A673 (cell line): ENCODE results near the gene FMNL3.
"Not testable (repeated sequence)": the region's sequence is repeated elsewhere in the genome, so short reads cannot be mapped to it uniquely, and the experiment has no call there.

Source experiments
- EZH2 ChIP-seq: fragments of 200-600 bp; sonication (generic); IDR thresholded peaks from 2 replicates; pipeline ENCODE4 v1.6.1; 2017; ENCODE audit warnings: borderline replicate concordance, low read depth, mild to moderate bottlenecking, mixed read lengths, antibody characterized with exemption, low read length; ENCODE audit not compliant: poor library complexity, severe bottlenecking
- TF ChIP-seq, protein P1 (sequence below): fragments of 300-800, 200-600 bp; sonication (generic); conservative IDR thresholded peaks from 2 replicates; pipeline ENCODE4 v1.5.1; 2017; ENCODE audit warnings: low read depth, mild to moderate bottlenecking, antibody characterized with exemption, low read length, moderate library complexity, mixed read lengths

DNA sequence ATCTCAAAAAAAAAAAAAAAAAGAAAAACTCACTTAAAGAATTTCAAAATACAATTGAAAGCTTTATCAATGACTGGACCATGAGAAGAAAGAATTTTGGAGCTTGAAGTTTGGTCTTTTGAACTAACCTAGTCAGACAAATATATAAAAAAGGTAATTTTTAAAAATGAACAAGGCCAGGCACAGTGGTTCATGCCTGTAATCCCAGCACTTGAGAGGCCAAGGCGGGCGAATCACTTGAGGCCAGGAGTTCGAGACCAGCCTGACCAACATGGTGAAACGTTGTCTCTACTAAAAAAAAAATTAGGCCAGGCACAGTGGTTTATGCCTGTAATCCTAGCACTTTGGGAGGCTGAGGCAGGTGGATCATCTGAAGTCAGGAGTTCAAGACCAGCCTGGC lies 96.4 kb downstream of the FMNL3 start:
- TF ChIP-seq EZH2: not testable (repeated sequence)
- TF ChIP-seq, protein P1, sequence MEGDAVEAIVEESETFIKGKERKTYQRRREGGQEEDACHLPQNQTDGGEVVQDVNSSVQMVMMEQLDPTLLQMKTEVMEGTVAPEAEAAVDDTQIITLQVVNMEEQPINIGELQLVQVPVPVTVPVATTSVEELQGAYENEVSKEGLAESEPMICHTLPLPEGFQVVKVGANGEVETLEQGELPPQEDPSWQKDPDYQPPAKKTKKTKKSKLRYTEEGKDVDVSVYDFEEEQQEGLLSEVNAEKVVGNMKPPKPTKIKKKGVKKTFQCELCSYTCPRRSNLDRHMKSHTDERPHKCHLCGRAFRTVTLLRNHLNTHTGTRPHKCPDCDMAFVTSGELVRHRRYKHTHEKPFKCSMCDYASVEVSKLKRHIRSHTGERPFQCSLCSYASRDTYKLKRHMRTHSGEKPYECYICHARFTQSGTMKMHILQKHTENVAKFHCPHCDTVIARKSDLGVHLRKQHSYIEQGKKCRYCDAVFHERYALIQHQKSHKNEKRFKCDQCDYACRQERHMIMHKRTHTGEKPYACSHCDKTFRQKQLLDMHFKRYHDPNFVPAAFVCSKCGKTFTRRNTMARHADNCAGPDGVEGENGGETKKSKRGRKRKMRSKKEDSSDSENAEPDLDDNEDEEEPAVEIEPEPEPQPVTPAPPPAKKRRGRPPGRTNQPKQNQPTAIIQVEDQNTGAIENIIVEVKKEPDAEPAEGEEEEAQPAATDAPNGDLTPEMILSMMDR: not testable (repeated sequence)
